Stimulated activated CD4-positive, alpha-beta T cell treated with anti-CD3 and anti-CD28 coated beads, Interleukin-4, amount 100 ng/mL, for 48 hours (primary cell): Measurements from ENCODE around the gene RBMXL3.

ENCODE experiments used
- DNase-seq, 2 donors: peaks; one replicate each; pipeline ENCODE4 v3.0.0-alpha.2; 2020; ENCODE audit warnings: low read depth in 2 of 2

RBMXL3 gene

DNA sequence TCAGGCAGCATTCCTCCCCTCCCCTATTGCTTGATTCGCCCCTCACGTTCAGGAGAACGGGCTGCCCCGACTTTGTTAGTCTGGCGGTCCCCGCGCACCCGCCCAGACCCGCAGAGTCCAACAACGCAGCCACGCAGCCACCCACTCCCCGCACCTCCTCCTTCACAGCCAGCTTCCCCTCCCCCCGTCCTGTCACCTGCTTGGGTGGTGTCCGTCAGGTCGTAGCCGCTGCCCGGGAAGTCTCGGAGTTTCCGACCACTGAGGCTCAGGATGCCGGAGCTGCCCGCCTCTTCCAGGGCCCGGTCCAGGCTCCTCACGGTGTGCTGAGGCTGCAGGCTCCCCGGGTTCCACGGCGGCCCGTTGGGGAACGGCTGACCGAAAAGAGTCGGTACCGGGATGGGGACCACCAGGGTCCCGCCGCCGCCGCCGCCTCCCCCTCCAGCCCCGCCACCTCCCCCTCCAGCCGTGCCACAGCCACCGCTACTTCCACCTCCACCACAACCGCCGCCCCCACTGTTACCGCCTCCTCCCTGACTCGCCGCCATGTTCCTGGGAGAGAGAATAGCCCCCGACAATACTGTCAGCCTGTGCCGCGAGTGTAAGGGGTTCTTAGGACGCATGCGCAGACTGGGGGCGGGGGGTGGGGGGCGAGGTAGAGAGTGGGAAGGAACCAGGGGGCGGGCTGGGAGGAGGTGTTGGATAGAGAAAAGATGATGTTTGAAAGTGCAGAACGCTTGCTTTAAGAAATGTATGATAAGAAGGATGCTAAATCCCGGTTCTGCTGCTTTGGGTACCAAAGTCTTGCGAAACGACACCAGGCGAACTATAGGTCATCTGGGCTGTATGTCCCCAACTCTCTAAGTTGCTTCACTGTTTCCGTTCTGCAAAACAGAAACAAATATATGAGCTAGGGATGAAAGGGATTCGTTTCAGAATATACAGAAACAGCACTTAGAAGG, 44.6 kb downstream of the RBMXL3 start, which contains the start of gene LRCH2:
LRCH2 (minus strand) TSS at position 600 of the 959 bp plus-strand sequence; CDS start at position 545, 55 bp downstream.
- no peak for DNase-seq

GRCh38 chrX:115234461-115234860, 45.3 kb downstream of the RBMXL3 start:
- no peak for DNase-seq

- DNase-seq: no peak
Measured at GRCh38 chrX:115236560-115236959, 47.4 kb downstream of the RBMXL3 start.

DNA sequence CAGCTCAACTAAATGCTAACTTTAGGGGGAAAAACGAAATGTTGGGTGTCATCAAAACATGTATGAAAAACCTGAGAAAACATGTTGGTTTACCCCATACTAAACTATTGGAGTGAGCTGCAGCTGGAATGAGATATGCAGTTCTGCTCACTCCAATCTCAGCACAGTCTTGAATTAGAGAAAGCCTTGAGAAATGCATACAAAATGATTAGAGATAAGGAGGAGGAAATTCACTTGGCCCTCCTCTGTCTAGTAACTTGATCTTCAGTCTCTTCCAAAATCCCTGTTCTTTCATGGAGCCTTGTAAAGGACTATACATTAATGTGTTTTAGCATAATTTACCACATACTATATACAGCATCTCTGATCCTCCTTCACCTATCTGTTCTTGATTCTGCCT, 47.8 kb downstream of the RBMXL3 start:
- no peak for DNase-seq
